ENCODE results near the gene TMC8. TPM values are rescaled to one million over a fixed set of nuclear protein-coding genes. Genes with fewer than 3 reads are reported as not detected.

TMC8 gene
- total RNA-seq, 2 experiments from 2014 or later = 336 to 340 TPM

DNA sequence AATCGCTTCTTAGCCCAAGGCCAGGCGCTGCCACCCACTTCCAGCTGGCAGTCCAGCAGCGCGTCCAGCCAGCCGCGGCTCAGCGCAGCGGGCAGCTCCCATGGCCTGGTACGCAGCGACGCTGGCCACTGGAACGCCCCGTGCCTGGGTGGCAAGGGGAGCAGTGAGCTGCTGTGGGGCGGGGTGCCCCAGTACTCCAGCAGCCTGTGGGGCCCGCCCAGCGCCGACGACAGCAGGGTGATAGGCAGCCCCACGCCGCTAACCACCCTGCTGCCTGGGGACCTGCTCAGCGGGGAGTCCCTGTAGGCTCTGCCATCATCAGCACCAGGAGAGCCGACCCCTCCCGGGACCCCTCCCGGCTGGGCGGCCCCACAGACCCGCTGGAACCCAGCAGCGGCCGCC, 26.0 kb upstream of the TMC8 start:
- H3K9me3 Mint-ChIP-seq = no peaks in the 10 kb centered on the region

GRCh38 chr17:78105101-78105500, 25.5 kb upstream of the TMC8 start:
- no peaks in the 10 kb centered on the region for H3K9me3 Mint-ChIP-seq
- peaks cover 5% of the 10 kb centered on the region for H3K4me1 Mint-ChIP-seq
- H3K27ac Mint-ChIP-seq = no peak overlapping the region
- no peak for DNase-seq
- POLR2A ChIA-PET = interaction anchor here (0.8 kb wide), 1 partner anchor 35 kb away, joined by 3 read pairs; no protein-coding TSS in a partner anchor
- ATAC-seq (ENCODE audit: low read depth) = no peak
- H3K36me3 Mint-ChIP-seq = peaks cover 17% of the 10 kb centered on the region
- no peaks in the 10 kb centered on the region for H3K27me3 Mint-ChIP-seq
- no peak overlapping the region for H3K4me3 Mint-ChIP-seq

More for the DNA sequence above, 26.0 kb upstream of the TMC8 start:
- H3K36me3 Mint-ChIP-seq = peaks cover 22% of the 10 kb centered on the region
- no peaks in the 10 kb centered on the region for H3K27me3 Mint-ChIP-seq
- no peak overlapping the region for H3K4me3 Mint-ChIP-seq
- peaks cover 4% of the 10 kb centered on the region for H3K4me1 Mint-ChIP-seq
- ATAC-seq (ENCODE audit: low read depth) (no peak), DNase-seq (no peak)
- no peak overlapping the region for H3K27ac Mint-ChIP-seq
- POLR2A ChIA-PET = no interaction called here

DNA sequence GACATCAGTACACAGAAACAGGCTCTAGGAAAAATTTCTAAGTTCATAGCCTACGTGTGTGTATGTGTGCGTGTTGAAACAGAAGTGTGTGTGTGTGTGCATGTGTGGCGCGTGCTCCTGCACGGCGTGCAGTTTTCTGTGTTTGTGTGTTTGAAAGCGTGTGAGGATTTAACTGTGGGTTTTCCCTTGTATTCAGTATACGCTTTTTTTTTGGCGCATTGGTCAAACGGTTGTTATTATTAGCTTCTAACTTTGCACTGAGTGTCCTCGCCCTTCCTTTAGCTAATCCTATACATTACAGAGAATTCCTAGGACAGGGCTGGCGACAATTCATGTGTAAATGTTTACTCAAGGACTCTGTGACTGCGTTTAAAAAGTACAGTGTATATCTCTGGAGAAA, 25.0 kb upstream of the TMC8 start:
- no peak for ATAC-seq (ENCODE audit: low read depth)
- DNase-seq = no peak
- no peaks in the 10 kb centered on the region for H3K9me3 Mint-ChIP-seq
- H3K4me1 Mint-ChIP-seq = peaks cover 5% of the 10 kb centered on the region
- POLR2A ChIA-PET = interaction anchor here (0.8 kb wide), 1 partner anchor 34 kb away, joined by 3 read pairs; no protein-coding TSS in a partner anchor
- H3K27me3 Mint-ChIP-seq = no peaks in the 10 kb centered on the region
- H3K36me3 Mint-ChIP-seq = peaks cover 15% of the 10 kb centered on the region
- H3K4me3 Mint-ChIP-seq = no peak overlapping the region
- H3K27ac Mint-ChIP-seq = no peak overlapping the region

GRCh38 chr17:78106211-78106610, 24.4 kb upstream of the TMC8 start:
- no peak for ATAC-seq (ENCODE audit: low read depth)
- H3K4me3 Mint-ChIP-seq = no peak overlapping the region
- H3K36me3 Mint-ChIP-seq = peaks cover 14% of the 10 kb centered on the region
- H3K4me1 Mint-ChIP-seq = peaks cover 5% of the 10 kb centered on the region
- no peaks in the 10 kb centered on the region for H3K9me3 Mint-ChIP-seq
- POLR2A ChIA-PET = interaction anchor here (0.7 to 0.9 kb wide), 3 partner anchors 29 to 334 kb away, joined by 3 to 4 read pairs (median 3); no protein-coding TSS in a partner anchor
- H3K27me3 Mint-ChIP-seq = no peaks in the 10 kb centered on the region
- no peak overlapping the region for H3K27ac Mint-ChIP-seq
- DNase-seq = no peak

DNA sequence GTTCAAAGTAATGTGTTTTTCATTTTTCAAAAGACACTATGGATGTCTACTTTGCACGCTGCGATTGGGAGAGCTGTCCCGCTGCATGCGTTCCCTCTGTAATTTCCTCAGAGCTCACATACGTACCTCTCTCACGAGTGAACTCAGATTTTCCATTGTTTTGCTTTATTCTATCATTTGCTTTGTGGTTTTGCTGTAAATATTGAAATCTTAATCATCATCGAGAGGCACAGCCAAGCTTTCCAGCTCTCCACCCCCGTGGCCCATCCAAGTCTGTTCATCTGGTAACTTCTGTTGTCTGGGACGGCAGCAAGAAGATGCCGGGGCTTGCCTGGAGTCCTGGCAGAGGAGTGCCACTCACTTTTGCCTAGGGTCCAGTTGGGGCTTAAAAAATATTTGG, 23.1 kb upstream of the TMC8 start:
- peaks cover 11% of the 10 kb centered on the region for H3K36me3 Mint-ChIP-seq
- H3K27me3 Mint-ChIP-seq = no peaks in the 10 kb centered on the region
- DNase-seq (no peak), ATAC-seq (ENCODE audit: low read depth) (no peak)
- H3K4me3 Mint-ChIP-seq = no peak overlapping the region
- H3K9me3 Mint-ChIP-seq = no peaks in the 10 kb centered on the region
- POLR2A ChIA-PET = interaction anchor here (2.5 kb wide), 1 partner anchor 32 kb away, joined by 8 read pairs; no protein-coding TSS in a partner anchor
- no peak overlapping the region for H3K27ac Mint-ChIP-seq
- H3K4me1 Mint-ChIP-seq = peaks cover 6% of the 10 kb centered on the region

DNA sequence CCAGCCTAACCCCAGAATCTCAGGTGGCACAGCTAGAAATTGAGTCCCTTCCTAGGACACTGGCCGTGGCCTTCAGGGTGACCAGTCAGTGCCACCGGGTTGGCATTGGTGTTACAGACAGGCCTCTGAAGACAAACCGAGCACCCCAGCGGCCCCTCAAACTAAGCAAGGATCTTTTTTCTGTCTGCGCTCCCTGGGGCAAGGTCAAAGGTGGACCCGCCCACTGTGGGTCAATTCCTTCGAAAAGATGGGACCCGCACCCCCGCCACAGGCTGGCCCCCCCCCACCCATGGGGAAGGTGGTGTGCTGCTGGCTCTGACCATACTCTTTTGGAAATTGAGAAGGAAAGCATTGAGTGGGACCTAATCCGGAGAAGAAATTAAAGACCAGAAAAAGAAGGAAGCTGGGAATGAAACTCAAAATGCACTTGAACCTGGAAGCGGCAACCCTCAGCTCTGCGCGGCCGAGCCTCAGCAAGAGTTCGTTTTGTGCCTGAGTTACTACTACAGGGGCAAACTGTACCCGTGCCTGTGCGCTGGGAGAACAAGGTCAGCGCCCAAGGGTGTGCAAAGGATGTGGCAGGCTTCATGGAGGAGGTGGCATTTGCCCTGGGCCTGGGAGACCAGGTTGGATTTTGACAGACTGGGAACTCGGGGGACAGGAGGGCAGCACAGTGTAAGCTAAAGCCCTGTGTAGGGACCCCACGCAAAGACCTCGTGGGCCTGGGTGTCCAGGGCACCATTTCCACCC, 22.4 kb upstream of the TMC8 start:
- H3K4me1 Mint-ChIP-seq = peaks cover 10% of the 10 kb centered on the region
- peaks cover 12% of the 10 kb centered on the region for H3K36me3 Mint-ChIP-seq
- no peak for DNase-seq
- H3K27ac Mint-ChIP-seq = no peak overlapping the region
- no peak overlapping the region for H3K4me3 Mint-ChIP-seq
- no peak for ATAC-seq (ENCODE audit: low read depth)
- POLR2A ChIA-PET = interaction anchor here (1.5 to 7.8 kb wide), 3 partner anchors 20 to 32 kb away, joined by 3 to 77 read pairs (median 8); partner anchors contain the start of genes TMC6 and TMC8
- H3K9me3 Mint-ChIP-seq = no peaks in the 10 kb centered on the region
- H3K27me3 Mint-ChIP-seq = no peaks in the 10 kb centered on the region

GRCh38 chr17:78108726-78109488, 21.7 kb upstream of the TMC8 start:
- no peak for DNase-seq
- H3K36me3 Mint-ChIP-seq = peaks cover 18% of the 10 kb centered on the region
- H3K4me1 Mint-ChIP-seq = peaks cover 17% of the 10 kb centered on the region
- POLR2A ChIA-PET = interaction anchor here (1.5 to 7.8 kb wide), 3 partner anchors 19 to 31 kb away, joined by 3 to 77 read pairs (median 8); partner anchors contain the start of genes TMC6 and TMC8
- no peaks in the 10 kb centered on the region for H3K9me3 Mint-ChIP-seq
- H3K27me3 Mint-ChIP-seq = no peaks in the 10 kb centered on the region
- no peak overlapping the region for H3K4me3 Mint-ChIP-seq
- peak overlapping the region; percentile 30 for H3K27ac Mint-ChIP-seq
- no peak for ATAC-seq (ENCODE audit: low read depth)

GRCh38 chr17:78109489-78109761, 21.1 kb upstream of the TMC8 start:
- POLR2A ChIA-PET = interaction anchor here (2.5 to 7.8 kb wide), 2 partner anchors 19 to 30 kb away, joined by 8 to 77 read pairs; partner anchors contain the start of genes TMC6 and TMC8

GRCh38 chr17:78110363-78111015, 20.1 kb upstream of the TMC8 start:
- no peaks in the 10 kb centered on the region for H3K9me3 Mint-ChIP-seq
- H3K4me3 Mint-ChIP-seq = no peak overlapping the region
- peaks cover 26% of the 10 kb centered on the region for H3K36me3 Mint-ChIP-seq
- DNase-seq = no peak
- no peak for ATAC-seq (ENCODE audit: low read depth)
- H3K27me3 Mint-ChIP-seq = no peaks in the 10 kb centered on the region
- POLR2A ChIA-PET = interaction anchor here (0.6 to 7.8 kb wide), 3 partner anchors 18 to 67 kb away, joined by 3 to 77 read pairs (median 3); partner anchors contain the start of genes TMC6 and TMC8
- H3K4me1 Mint-ChIP-seq = peaks cover 29% of the 10 kb centered on the region
- no peak overlapping the region for H3K27ac Mint-ChIP-seq

More at GRCh38 chr17:78109489-78109761, 21.1 kb upstream of the TMC8 start:
- ATAC-seq (ENCODE audit: low read depth) (no peak), DNase-seq (no peak)
- H3K4me1 Mint-ChIP-seq = peaks cover 22% of the 10 kb centered on the region
- H3K9me3 Mint-ChIP-seq = no peaks in the 10 kb centered on the region
- no peaks in the 10 kb centered on the region for H3K27me3 Mint-ChIP-seq
- H3K27ac Mint-ChIP-seq = no peak overlapping the region
- no peak overlapping the region for H3K4me3 Mint-ChIP-seq
- H3K36me3 Mint-ChIP-seq = peaks cover 23% of the 10 kb centered on the region

GRCh38 chr17:78111016-78111726, 19.4 kb upstream of the TMC8 start:
- Mint-ChIP-seq H3K4me1 (peaks cover 29% of the 10 kb centered on the region), H3K27me3 (no peaks in the 10 kb centered on the region), H3K27ac (no peak overlapping the region), H3K9me3 (no peaks in the 10 kb centered on the region), H3K36me3 (peaks cover 26% of the 10 kb centered on the region), H3K4me3 (no peak overlapping the region)
- POLR2A ChIA-PET = interaction anchor here (0.6 to 7.8 kb wide), 4 partner anchors 17 to 66 kb away, joined by 3 to 77 read pairs (median 4); partner anchors contain the start of genes TMC6 and TMC8
- DNase-seq (no peak), ATAC-seq (ENCODE audit: low read depth) (no peak)

- H3K36me3 Mint-ChIP-seq = peaks cover 27% of the 10 kb centered on the region
- ATAC-seq (ENCODE audit: low read depth) (no peak), DNase-seq (no peak)
- H3K4me1 Mint-ChIP-seq = peaks cover 29% of the 10 kb centered on the region
- H3K9me3 Mint-ChIP-seq = no peaks in the 10 kb centered on the region
- H3K4me3 Mint-ChIP-seq = peak overlapping the region; percentile 65
- peak overlapping the region; percentile 93 for H3K27ac Mint-ChIP-seq
- H3K27me3 Mint-ChIP-seq = no peaks in the 10 kb centered on the region
- POLR2A ChIA-PET = interaction anchor here (1.5 to 7.8 kb wide), 5 partner anchors 16 to 63 kb away, joined by 4 to 77 read pairs (median 20); partner anchors contain the start of genes TMC6 and TMC8
Observed at GRCh38 chr17:78111727-78112517, 18.6 kb upstream of the TMC8 start.
